Measurements from ENCODE around the gene OR6C76. TPM values are rescaled to one million over a fixed set of nuclear protein-coding genes. Genes with fewer than 3 reads are reported as not detected.
"Not testable (repeated sequence)": the region's sequence is repeated elsewhere in the genome, so short reads cannot be mapped to it uniquely, and the experiment has no call there.

OR6C76 gene
- total and polyA plus RNA-seq, 2 experiments from 2014 or later: not detected

DNA sequence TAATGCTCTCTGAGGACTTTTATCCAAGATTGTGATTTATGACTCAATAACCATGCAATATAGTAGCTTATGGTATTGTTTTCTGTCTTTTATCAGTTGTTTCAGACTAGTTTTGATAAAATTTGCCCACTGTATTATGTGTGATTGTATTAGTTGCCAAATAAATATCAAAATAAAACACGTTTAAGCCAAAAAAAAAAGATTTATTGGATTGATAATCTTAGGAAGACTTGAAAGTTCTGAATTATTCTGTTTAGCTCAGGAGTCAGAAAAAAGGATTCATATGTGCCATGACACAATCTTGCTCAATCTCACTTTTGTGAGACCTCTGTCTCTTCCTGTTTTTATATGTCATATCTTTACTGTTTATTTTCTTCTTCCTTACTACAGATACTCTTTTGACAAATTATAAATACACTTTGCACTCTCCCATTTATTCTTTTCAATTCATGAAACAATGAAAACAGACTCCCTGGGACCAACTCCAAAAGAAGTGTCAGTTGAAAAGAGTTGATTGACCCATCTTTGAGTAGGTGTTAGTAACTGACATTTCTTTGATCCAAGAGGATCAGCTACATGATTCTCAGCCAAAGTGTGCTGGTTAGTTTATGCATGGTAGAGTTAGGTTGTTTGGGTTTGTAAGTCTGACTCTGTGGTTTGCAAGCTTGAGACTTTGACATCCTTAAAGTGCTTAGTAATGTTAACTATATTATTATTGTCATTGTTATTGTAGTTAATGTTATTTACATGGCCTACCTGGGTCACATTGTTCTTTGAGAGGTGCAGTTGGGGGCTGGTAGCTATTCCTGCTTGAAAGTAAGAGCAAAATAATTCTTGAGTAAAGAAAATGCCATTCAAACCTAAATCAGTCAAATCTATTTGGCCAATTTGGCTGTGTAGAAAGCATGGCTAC, 2.5 kb downstream of the OR6C76 start:
- Histone ChIP-seq H3K9me2 (replicated peaks; ENCODE audit: insufficient read depth) (no peaks in the 10 kb centered on the region), H3K36me3 (replicated peaks; ENCODE audit: insufficient read depth, low read depth) (no peaks in the 10 kb centered on the region), H3K79me2 (no peaks in the 10 kb centered on the region), H3K9me3 (ENCODE audit: low read depth) (no peaks in the 10 kb centered on the region), H3K4me1 (ENCODE audit: insufficient read depth) (no peaks in the 10 kb centered on the region), H4K20me1 (ENCODE audit: insufficient read depth, poor library complexity, severe bottlenecking) (no peaks in the 10 kb centered on the region), H3K27ac (no peak overlapping the region), H3K27me3 (no peaks in the 10 kb centered on the region), H3K4me3 (no peak overlapping the region), H2AFZ (no peak overlapping the region), H3K4me2 (no peak overlapping the region)
- no peak for TF ChIP-seq EZH2phosphoT487 (IDR thresholded peaks at IDR 0.05; ENCODE audit: low read depth, severe bottlenecking, unreplicated experiment)
- WGBS (ENCODE audit: low lambda C conversion rate, missing lambda C conversion rate): 53% methylated on average over 1 of the region's 1 CpG
- no peak for DNase-seq (ENCODE audit: low spot score)

DNA sequence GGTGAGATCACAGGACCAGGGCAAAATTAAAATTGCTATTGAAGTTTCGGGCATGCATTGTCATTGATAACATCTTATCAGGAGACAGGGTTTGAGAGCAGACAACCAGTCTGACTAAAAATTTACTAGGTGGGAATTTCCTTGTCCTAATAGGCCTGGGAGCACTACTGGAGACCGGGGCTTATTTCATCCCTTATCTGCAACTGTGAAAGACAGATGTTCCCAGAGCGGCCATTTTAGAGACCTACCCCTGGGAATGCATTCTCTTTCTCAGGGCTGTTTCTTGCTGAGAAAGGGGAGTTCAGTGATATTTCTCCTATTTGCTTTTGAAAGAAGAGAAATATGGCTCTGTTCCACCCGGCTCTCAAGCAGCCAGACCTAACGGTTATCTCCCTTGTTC, 15.2 kb downstream of the OR6C76 start:
- not testable (repeated sequence) for H3K36me3 ChIP-seq (replicated peaks; ENCODE audit: insufficient read depth, low read depth); H3K27me3 ChIP-seq; H3K4me1 ChIP-seq (ENCODE audit: insufficient read depth); H2AFZ ChIP-seq; H3K27ac ChIP-seq; H3K4me3 ChIP-seq; DNase-seq (ENCODE audit: low spot score); H3K4me2 ChIP-seq; H4K20me1 ChIP-seq (ENCODE audit: insufficient read depth, poor library complexity, severe bottlenecking); H3K79me2 ChIP-seq; H3K9me2 ChIP-seq (replicated peaks; ENCODE audit: insufficient read depth); H3K9me3 ChIP-seq (ENCODE audit: low read depth)
- 87% methylated on average over 5 of the region's 5 CpGs for WGBS (ENCODE audit: low lambda C conversion rate, missing lambda C conversion rate)

DNA sequence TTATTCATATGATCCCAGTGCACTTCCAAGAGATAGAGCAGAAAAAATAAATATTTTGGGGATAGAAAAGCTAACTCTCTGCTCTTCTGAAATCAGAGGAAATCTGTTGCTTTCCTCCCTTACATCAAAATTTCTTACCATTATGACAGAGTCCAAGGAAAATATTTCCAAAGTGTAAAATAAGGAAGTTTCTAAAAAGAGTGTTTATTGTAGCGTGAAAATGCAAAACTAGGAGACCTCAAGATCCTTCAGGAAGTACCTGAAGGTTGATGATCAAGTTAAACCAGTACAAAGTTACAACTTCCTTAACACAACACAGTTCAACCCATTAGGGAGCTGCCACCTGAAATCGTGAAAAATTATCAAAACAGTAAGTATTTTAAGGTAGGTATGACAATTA, 17.7 kb downstream of the OR6C76 start, which contains the start of gene OR6C2:
Gene OR6C2, plus strand, starts transcription at position 301 of the 400 bp plus-strand sequence. CDS start 8,138 bp downstream, outside the sequence.
- H3K4me2 ChIP-seq: no peak within 1 kb of the TSS
- 80% methylated on average over 2 of the region's 2 CpGs for WGBS (ENCODE audit: low lambda C conversion rate, missing lambda C conversion rate)
- H3K27ac ChIP-seq: no peak within 1 kb of the TSS
- H3K4me1 ChIP-seq (ENCODE audit: insufficient read depth): no peaks in the 10 kb centered on the region
- no peaks in the 10 kb centered on the region for H3K79me2 ChIP-seq
- TF ChIP-seq EZH2 (IDR thresholded peaks at IDR 0.05; ENCODE audit: borderline replicate concordance): no peak
- TF ChIP-seq EZH2phosphoT487 (IDR thresholded peaks at IDR 0.05; ENCODE audit: low read depth, severe bottlenecking, unreplicated experiment): no peak
- TF ChIP-seq, protein P1, sequence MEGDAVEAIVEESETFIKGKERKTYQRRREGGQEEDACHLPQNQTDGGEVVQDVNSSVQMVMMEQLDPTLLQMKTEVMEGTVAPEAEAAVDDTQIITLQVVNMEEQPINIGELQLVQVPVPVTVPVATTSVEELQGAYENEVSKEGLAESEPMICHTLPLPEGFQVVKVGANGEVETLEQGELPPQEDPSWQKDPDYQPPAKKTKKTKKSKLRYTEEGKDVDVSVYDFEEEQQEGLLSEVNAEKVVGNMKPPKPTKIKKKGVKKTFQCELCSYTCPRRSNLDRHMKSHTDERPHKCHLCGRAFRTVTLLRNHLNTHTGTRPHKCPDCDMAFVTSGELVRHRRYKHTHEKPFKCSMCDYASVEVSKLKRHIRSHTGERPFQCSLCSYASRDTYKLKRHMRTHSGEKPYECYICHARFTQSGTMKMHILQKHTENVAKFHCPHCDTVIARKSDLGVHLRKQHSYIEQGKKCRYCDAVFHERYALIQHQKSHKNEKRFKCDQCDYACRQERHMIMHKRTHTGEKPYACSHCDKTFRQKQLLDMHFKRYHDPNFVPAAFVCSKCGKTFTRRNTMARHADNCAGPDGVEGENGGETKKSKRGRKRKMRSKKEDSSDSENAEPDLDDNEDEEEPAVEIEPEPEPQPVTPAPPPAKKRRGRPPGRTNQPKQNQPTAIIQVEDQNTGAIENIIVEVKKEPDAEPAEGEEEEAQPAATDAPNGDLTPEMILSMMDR (IDR thresholded peaks at IDR 0.05; ENCODE audit: poor library complexity): no peak
- no peaks in the 10 kb centered on the region for H3K27me3 ChIP-seq
- no peaks in the 10 kb centered on the region for H3K9me2 ChIP-seq (replicated peaks; ENCODE audit: insufficient read depth)
- H2AFZ ChIP-seq: no peak within 1 kb of the TSS
- no peaks in the 10 kb centered on the region for H3K36me3 ChIP-seq (replicated peaks; ENCODE audit: insufficient read depth, low read depth)
- DNase-seq (ENCODE audit: low spot score): no peak
- no peak within 1 kb of the TSS for H3K4me3 ChIP-seq
- H4K20me1 ChIP-seq (ENCODE audit: insufficient read depth, poor library complexity, severe bottlenecking): no peaks in the 10 kb centered on the region
- no peaks in the 10 kb centered on the region for H3K9me3 ChIP-seq (ENCODE audit: low read depth)

DNA sequence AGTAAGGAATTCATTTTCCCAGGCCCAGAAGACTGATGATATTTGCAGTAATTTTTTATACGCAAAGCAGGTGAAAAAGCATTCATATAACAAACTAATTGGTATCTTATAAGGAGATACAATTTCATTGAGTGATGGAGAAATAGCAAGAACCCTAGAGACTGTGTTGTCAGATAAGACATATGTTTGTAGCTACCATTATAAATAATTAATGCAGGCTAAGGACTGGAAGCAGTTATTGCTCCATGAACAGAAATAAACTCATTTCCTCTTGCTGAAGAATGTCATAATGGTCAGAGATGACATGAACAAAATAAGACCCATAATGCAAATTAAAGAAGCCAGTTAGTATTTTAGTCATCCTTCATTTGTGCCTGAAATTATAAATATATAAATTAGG, 19.3 kb downstream of the OR6C76 start:
- H4K20me1 ChIP-seq (ENCODE audit: insufficient read depth, poor library complexity, severe bottlenecking): no peaks in the 10 kb centered on the region
- no peak overlapping the region for H3K27ac ChIP-seq
- no peaks in the 10 kb centered on the region for H3K79me2 ChIP-seq
- no peaks in the 10 kb centered on the region for H3K27me3 ChIP-seq
- H3K9me3 ChIP-seq (ENCODE audit: low read depth): no peaks in the 10 kb centered on the region
- no peak overlapping the region for H2AFZ ChIP-seq
- no peak overlapping the region for H3K4me2 ChIP-seq
- DNase-seq (ENCODE audit: low spot score): no peak
- H3K4me3 ChIP-seq: no peak overlapping the region
- no peaks in the 10 kb centered on the region for H3K9me2 ChIP-seq (replicated peaks; ENCODE audit: insufficient read depth)
- H3K4me1 ChIP-seq (ENCODE audit: insufficient read depth): no peaks in the 10 kb centered on the region
- TF ChIP-seq EZH2 (IDR thresholded peaks at IDR 0.05; ENCODE audit: borderline replicate concordance) (no peak), EZH2phosphoT487 (IDR thresholded peaks at IDR 0.05; ENCODE audit: low read depth, severe bottlenecking, unreplicated experiment) (no peak)
- TF ChIP-seq, protein P1 (IDR thresholded peaks at IDR 0.05; ENCODE audit: poor library complexity): no peak
- WGBS (ENCODE audit: low lambda C conversion rate, missing lambda C conversion rate): 92% methylated on average over 1 of the region's 1 CpG
- no peaks in the 10 kb centered on the region for H3K36me3 ChIP-seq (replicated peaks; ENCODE audit: insufficient read depth, low read depth)
